HT-29 (cell line): Measurements from ENCODE around the gene CHL1. TPM values are rescaled to one million over a fixed set of nuclear protein-coding genes. Genes with fewer than 3 reads are reported as not detected.

Experiments used
- DNase-seq: peaks from one replicate; pipeline ENCODE4 v3.0.0-alpha.2; 2015; ENCODE audit warnings: low spot score
- total RNA-seq: library from RNA; depleted of rRNA; stranded (reverse); fragments of >200 nt; shearing (Covaris generic); gene quantifications from 2 replicates; pipeline ENCODE4 v1.2.3, GENCODE V29; 2014

The CHL1 gene
- total RNA-seq, 1 experiment from 2014 or later = not detected

DNA sequence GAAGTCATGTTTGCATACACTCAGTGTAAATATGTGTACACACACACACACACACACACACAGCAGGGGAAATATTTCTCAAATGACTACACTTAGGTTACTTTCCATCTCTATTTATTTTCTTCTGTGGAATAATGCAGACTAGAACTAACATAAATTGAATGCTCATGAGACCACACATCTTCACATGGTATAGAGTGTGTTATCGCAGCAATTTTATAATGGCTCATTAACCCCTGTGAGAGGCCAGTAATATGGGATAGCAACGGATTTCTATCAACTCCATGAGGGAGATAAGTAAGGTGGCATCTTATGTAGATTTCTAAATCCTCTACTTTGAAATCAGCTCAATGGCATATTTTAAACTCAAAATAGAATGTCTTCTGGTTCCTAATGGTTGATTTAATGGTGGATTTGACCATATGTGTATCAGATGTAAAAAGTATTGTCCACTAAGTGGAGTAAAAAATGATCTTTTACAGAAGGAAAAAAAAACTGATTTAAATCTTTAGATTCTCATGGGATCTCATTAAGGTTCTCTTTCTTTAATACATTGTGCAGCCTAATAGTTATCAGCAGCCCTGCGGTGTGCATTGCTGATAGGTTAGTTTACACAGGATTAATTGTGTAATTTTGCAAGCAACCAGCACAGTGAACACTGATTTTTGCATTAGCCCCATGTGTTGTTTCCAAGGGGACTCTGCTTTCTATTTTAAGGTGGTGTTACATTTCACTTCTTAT lies 32.0 kb downstream of the CHL1 start:
- DNase-seq = no peak

- no peak for DNase-seq
Observed at GRCh38 chr3:229183-229661, 32.7 kb downstream of the CHL1 start.

- DNase-seq = no peak
Observed at GRCh38 chr3:236881-237280, 40.3 kb downstream of the CHL1 start.

DNA sequence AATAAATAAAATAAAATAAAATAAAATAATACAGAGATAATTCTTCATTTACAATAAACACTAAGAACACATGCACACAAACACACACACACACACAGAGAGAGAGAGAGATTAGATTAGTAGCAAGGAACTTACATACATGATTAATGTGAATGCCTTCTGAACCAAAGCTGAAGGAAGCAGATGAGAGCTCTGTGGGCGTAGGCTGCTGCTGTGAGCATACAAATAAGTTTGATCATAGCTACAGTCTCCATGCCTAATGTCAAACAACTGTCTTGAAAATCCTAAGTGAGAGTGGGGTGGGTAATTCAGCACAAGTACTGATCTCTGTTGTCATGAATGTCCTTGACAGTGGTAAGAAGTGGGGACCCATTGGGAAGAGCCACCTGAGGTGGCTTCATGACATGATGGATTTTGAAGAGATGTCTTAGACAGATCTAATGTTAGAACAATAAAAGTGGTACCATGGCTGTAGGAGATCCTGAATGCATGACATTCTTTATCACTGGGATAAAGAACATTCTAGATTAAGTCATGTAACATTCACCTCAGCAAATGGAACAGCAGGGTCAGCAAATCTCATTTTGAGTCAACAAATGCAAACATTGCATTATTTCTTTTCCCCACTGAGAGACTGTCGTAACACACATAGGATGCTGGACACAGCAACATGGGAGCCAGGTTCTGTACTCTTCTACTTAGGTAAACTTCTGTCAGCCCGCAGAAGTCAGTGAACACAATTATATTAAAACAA lies 46.2 kb downstream of the CHL1 start:
- DNase-seq = no peak

- DNase-seq = no peak
Observed at GRCh38 chr3:243356-243725, 46.8 kb downstream of the CHL1 start.

- no peak for DNase-seq
Observed at GRCh38 chr3:244041-244440, 47.5 kb downstream of the CHL1 start.

DNA sequence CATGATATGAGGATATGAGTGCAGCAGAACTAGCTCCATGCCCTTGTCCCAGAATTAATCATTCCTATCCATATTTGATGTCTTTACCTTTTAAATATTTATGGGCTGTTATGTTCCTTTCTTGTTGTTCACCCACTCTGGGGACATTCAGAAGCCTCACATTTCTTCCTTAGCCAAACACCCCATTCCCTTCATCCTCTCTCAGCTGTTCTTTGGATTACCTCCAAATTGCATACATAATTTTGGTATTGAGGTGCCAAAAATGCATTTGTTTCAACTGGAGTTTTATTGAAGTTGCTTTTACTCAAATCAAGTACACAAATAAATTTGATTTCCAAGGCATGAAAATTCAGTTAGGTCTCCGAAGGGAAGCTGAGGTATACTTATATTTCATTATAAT lies 51.4 kb downstream of the CHL1 start:
- no peak for DNase-seq

DNA sequence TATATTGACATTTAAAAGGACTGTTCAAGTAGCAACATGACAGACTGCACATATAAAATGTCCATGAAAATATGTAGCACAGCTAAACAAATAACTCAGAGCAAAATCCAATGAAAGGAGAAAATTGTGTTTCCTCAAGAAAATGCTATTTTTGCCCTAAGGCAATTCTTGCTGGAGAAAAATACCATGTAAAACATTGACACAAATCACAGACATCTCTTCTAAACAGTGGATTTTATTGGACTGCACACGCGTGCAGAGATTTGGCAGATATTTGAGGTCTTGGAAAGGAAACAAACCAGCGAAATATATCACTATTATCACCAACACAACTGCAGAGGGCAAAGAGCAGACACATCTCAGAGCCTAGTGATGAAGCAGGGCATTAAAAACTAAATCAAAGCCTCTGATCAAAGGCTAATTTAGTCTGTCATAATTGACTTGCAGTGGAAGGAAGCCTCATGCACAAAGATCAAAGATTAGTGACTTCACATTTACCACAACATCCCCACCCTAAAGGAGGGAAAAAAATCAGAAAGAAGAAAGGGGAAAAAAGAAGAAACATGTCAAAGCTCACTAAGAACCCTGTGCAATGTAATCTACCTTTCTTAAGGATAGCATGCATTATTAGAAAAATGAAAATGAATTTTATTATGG lies 52.4 kb downstream of the CHL1 start:
- no peak for DNase-seq

GRCh38 chr3:249587-250262 lies 53.2 kb downstream of the CHL1 start:
- no peak for DNase-seq

GRCh38 chr3:256501-256900 lies 59.9 kb downstream of the CHL1 start:
- DNase-seq = no peak

GRCh38 chr3:257826-258225 lies 61.3 kb downstream of the CHL1 start:
- no peak for DNase-seq

DNA sequence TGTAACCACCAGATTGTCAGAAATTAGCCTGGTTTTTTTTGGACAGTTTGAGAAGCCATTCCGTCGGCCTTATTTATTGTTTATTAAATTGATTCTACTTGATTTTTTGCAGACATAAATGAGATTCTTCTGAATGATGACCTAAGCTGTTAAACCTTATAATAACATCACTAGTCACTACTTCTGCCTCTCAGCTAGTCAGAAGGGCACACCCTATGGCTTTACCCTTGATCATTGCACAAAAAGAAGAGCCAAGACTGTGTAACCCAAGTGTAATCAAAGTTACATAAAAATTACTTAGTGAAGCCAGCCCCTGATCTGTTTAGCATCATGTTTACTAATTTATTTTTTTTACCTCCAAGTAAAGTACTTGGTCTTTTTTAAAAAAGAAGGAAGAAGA lies 64.3 kb downstream of the CHL1 start:
- DNase-seq = no peak

- DNase-seq = no peak
Observed at GRCh38 chr3:263393-263792, 66.8 kb downstream of the CHL1 start.

GRCh38 chr3:264394-265156 lies 68.0 kb downstream of the CHL1 start:
- peak; percentile 78 for DNase-seq

DNA sequence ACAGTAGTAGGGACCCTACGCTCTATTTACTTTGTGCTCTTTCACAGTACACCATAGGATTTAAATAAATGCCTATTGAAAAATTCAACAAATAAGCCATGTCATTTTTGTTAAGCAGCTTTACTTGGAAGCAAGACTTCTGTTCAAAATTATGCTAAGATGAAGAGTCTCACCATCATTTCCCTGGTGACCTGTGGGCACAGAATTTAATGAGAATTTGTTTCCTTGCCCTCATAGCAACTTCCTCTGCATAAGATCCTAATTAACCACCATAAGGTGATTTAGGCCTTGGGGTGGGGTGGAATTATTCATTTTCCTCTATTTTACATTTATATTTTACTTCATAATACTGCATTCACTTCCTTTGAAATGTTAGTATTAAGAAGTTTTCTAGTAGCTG lies 70.5 kb downstream of the CHL1 start:
- DNase-seq = no peak

- no peak for DNase-seq
Observed at GRCh38 chr3:270688-271087, 74.1 kb downstream of the CHL1 start.

GRCh38 chr3:274927-275326 lies 78.4 kb downstream of the CHL1 start:
- no peak for DNase-seq

GRCh38 chr3:277873-278272 lies 81.3 kb downstream of the CHL1 start:
- no peak for DNase-seq

- DNase-seq = no peak
Observed at GRCh38 chr3:278300-279064, 81.9 kb downstream of the CHL1 start.

DNA sequence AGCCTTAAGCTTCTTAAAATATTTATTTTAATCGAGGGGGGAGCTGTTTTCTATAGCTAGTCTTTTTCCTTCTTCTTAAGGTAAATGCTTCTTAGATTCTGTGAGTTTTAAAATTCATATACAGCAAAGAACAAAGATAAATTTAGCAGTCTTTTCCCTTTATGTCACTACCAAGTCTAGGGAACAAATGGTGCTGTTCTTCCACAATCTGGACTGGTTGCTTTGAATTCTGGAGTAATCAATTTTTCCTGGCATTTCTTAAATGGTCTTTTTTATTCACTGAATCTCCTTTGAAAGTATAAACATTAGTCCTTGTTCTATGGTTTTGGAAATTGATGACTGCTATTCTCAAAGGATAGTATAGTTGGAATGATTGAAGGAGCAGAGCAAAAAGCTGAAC lies 82.8 kb downstream of the CHL1 start:
- no peak for DNase-seq

GRCh38 chr3:280681-281080 lies 84.1 kb downstream of the CHL1 start:
- no peak for DNase-seq
